Heart left ventricle (tissue), 16 donors: ENCODE data around the gene MEIS3. TPM values are rescaled to one million over a fixed set of nuclear protein-coding genes. Genes with fewer than 3 reads are reported as not detected.

Experiments
- ATAC-seq, 4 donors: fragments of 200-7000 bp; cut with Tn5 transposase; one replicate each; pipeline ENCODE4 v1.9.1; 2020 to 2022; ENCODE audit warnings: moderate library complexity in 4 of 4, mild to moderate bottlenecking in 3 of 4, moderate number of reproducible peaks in 1 of 4
- DNase-seq, 5 donors: peaks; one replicate each; pipeline ENCODE4 v3.0.0-alpha.2; 2020
- H3K27ac ChIP-seq, 12 donors: fragments of 200-600 bp; sonication (generic) in 4 of 12; one replicate each; pipeline versions ENCODE4 v1.5.0 to v1.8.0; 2016 to 2022; ENCODE audit warnings: mild to moderate bottlenecking in 2 of 12
- H3K27me3 ChIP-seq, 9 donors: fragments of 200-600 bp; sonication (generic) in 2 of 9; one replicate each; pipeline versions ENCODE4 v1.5.1 to v1.8.0; 2016 to 2022; ENCODE audit warnings: mild to moderate bottlenecking in 3 of 9
- H3K36me3 ChIP-seq, 9 donors: fragments of 200-600 bp; sonication (generic) in 2 of 9; one replicate each; pipeline versions ENCODE4 v1.5.0 to v1.8.0; 2018 to 2022; ENCODE audit warnings: mild to moderate bottlenecking in 2 of 9
- H3K4me1 ChIP-seq, 12 donors: fragments of 200-600 bp; sonication (generic) in 4 of 12; one replicate each; pipeline versions ENCODE4 v1.5.0 to v1.8.0; 2016 to 2022; ENCODE audit warnings: mild to moderate bottlenecking in 3 of 12
- H3K4me3 ChIP-seq, 12 donors: fragments of 200-600 bp; sonication (generic) in 4 of 12; one replicate each; pipeline versions ENCODE4 v1.5.0 to v1.8.0; 2017 to 2022; ENCODE audit warnings: mild to moderate bottlenecking in 9 of 12, moderate library complexity in 4 of 12
- H3K9me3 ChIP-seq, 12 donors: fragments of 200-600 bp; sonication (generic) in 4 of 12; one replicate each; pipeline versions ENCODE4 v1.5.0 to v1.8.0; 2016 to 2022; ENCODE audit warnings: mild to moderate bottlenecking in 1 of 12
- CTCF ChIP-seq, 12 donors: fragments of 200-600 bp; sonication (generic) in 4 of 12; IDR thresholded peaks; one replicate each; pipeline versions ENCODE4 v1.5.0 to v1.8.0; 2018 to 2022; ENCODE audit warnings: antibody characterized with exemption in 12 of 12, mild to moderate bottlenecking in 5 of 12
- POLR2A ChIP-seq, 2 donors: fragments of 450-650 bp; IDR thresholded peaks; one replicate each; pipeline ENCODE4 v1.6.1; 2017; ENCODE audit warnings: antibody characterized with exemption in 2 of 2, mild to moderate bottlenecking in 2 of 2, moderate library complexity in 2 of 2
- WGBS, 4 donors: extraction: QIAGEN DNeasy Blood & Tissue Kit in 2 of 4; methylation state at CpG; one replicate each; pipeline versions ENCODE4 v1.1.5 to v1.1.7; 2013 to 2018; 5-methylcytosine and 5-hydroxymethylcytosine counted together
- intact Hi-C, 10 donors: fragments of 100-400 bp; cut with DNase I; formaldehyde crosslinking; loops; one replicate each; pipeline versions ENCODE4 v1.11.1 to v1.14.2; 2022
- polyA plus RNA-seq, 2 donors: library from polyadenylated mRNA; stranded (reverse); fragments of 200-250 nt; gene quantifications; one replicate each; pipeline ENCODE4 v1.2.3, GENCODE V29; 2013
- total RNA-seq, 9 donors: library from RNA; depleted of rRNA in 2 of 9; stranded (reverse); fragments of >200 nt in 2 of 9; fragmentation: NEBNext Ultra II Directional in 3 of 9; extraction: Animal tissue kit (Norgen Biotek cat#: 25700) in 3 of 9; gene quantifications; one replicate each; pipeline versions ENCODE4 v1.1.0 to v1.2.4, GENCODE V29; 2016 to 2023
- donor health status: ischemic (EF 13 %, LVEDD 7.1; RV severe dilation, severe dysfunction).
- donor health status: healthy with polysubstance abuse.
- donor health status: DM: no; HTN: yes; CAD: no.
- donor health status: DM: no; HTN: no; CAD: no.
- donor health status: ischemic (EF 25% LVEDD 6.9; RV normal size, moderate dysfunction).
- donor health status: ischemic (EF 25% LVEDD 5.7; RV mildly dilated, moderate dysfunction).
- donor health status: healthy.
- donor health status: DM: yes; HTN: yes; CAD: no.
- donor health status: ischemic (EF 35%, LVEDD 5.7; RV mildly dilated, moderate dysfunction).
- donor health status: nonischemic (EF 11% LVEDD 7.7; RV severe dilation, severe dysfunction).
- donor health status: DM: yes; HTN: yes; CAD: no.
- donor health status: PGD.
- donor health status: ischemic (EF 29% LVEDD 5.4; RV normal size, mild dysfunction).
- donor health status: nonischemic (EF 23%, LVEDD 6.1; RV moderate dilation, normal function).

The MEIS3 gene
- total and polyA plus RNA-seq, 11 donors = 1.8 to 6.0 (median 2.5) TPM

GRCh38 chr19:47405854-47406417 lies 13.4 kb downstream of the MEIS3 start:
- H3K36me3 ChIP-seq = no peaks in the 10 kb centered on the region
- H3K9me3 ChIP-seq = no peaks in the 10 kb centered on the region
- no peak for DNase-seq
- peaks cover 0 to 40% (median 22%) of the 10 kb centered on the region in 9 donors for H3K27me3 ChIP-seq
- no peak overlapping the region for H3K4me3 ChIP-seq
- H3K4me1 ChIP-seq = no peaks in the 10 kb centered on the region
- no peak for TF ChIP-seq POLR2A (IDR thresholded peaks at IDR 0.05)
- no peak for TF ChIP-seq CTCF (IDR thresholded peaks at IDR 0.05)
- no peak overlapping the region for H3K27ac ChIP-seq
- intact Hi-C loops = no loop called here
- WGBS, 4 donors = 79 to 96% (median 91%) methylated on average over 5 of the region's 5 CpGs
- ATAC-seq = no peak

GRCh38 chr19:47405197-47405550 lies 14.2 kb downstream of the MEIS3 start:
- intact Hi-C loops = no loop called here
- TF ChIP-seq POLR2A (IDR thresholded peaks at IDR 0.05) (no peak), CTCF (IDR thresholded peaks at IDR 0.05) (no peak)
- H3K9me3 ChIP-seq = no peaks in the 10 kb centered on the region
- DNase-seq (no peak), ATAC-seq (no peak)
- no peak overlapping the region for H3K27ac ChIP-seq
- 86 to 89% (median 88%) methylated on average over 4 of the region's 4 CpGs for WGBS, 4 donors
- H3K27me3 ChIP-seq = peaks cover 0 to 46% (median 22%) of the 10 kb centered on the region in 9 donors
- no peaks in the 10 kb centered on the region for H3K36me3 ChIP-seq
- H3K4me1 ChIP-seq = no peaks in the 10 kb centered on the region
- H3K4me3 ChIP-seq = no peak overlapping the region

GRCh38 chr19:47404334-47405196 lies 14.8 kb downstream of the MEIS3 start:
- Histone ChIP-seq H3K36me3 (no peaks in the 10 kb centered on the region), H3K27ac (no peak overlapping the region), H3K9me3 (no peaks in the 10 kb centered on the region), H3K4me1 (no peaks in the 10 kb centered on the region), H3K4me3 (no peak overlapping the region), H3K27me3 (peaks cover 0 to 46% (median 22%) of the 10 kb centered on the region in 9 donors)
- WGBS, 4 donors = 61 to 76% (median 74%) methylated on average over 9 of the region's 9 CpGs
- DNase-seq = no peak
- ATAC-seq = no peak
- no peak for TF ChIP-seq POLR2A (IDR thresholded peaks at IDR 0.05)
- no peak for TF ChIP-seq CTCF (IDR thresholded peaks at IDR 0.05)
- intact Hi-C loops = no loop called here

- intact Hi-C loops = no loop called here
- Histone ChIP-seq H3K27me3 (peaks cover 0 to 38% (median 13%) of the 10 kb centered on the region in 9 donors), H3K4me3 (no peak overlapping the region), H3K4me1 (no peaks in the 10 kb centered on the region), H3K36me3 (no peaks in the 10 kb centered on the region), H3K27ac (no peak overlapping the region), H3K9me3 (no peaks in the 10 kb centered on the region)
- no peak for ATAC-seq
- no peak for TF ChIP-seq POLR2A (IDR thresholded peaks at IDR 0.05)
- no peak for TF ChIP-seq CTCF (IDR thresholded peaks at IDR 0.05)
- whole genome bisulfite sequencing, 4 donors = 73 to 89% (median 77%) methylated on average over 12 to 16 of the region's 16 CpGs
- DNase-seq = no peak
These were observed 16.8 kb downstream of the MEIS3 start for GRCh38 chr19:47402504-47402903.
